Kidney (tissue), 14 donors: ENCODE data around the gene MEGF11. TPM values are rescaled to one million over a fixed set of nuclear protein-coding genes. Genes with fewer than 3 reads are reported as not detected.

Experiments used
- DNase-seq, 5 donors: peaks; one replicate each; pipeline ENCODE4 v3.0.0-alpha.2; 2013 to 2020
- FAIRE-seq: peaks from 2 replicates; lab custom pipeline; 2012; peaks lifted over from hg19 to GRCh38; lab: Jason Lieb, UNC
- H3K27ac ChIP-seq, 2 donors: one replicate each; pipeline ENCODE4 v1.7.0; 2013; ENCODE audit warnings: low read depth in 2 of 2, low read length in 2 of 2, inconsistent platforms in 1 of 2
- H3K27me3 ChIP-seq: one replicate; pipeline ENCODE4 v1.7.1; 2013; ENCODE audit warnings: low read length, inconsistent platforms; ENCODE audit not compliant: control insufficient read depth, insufficient read depth
- H3K36me3 ChIP-seq, 3 donors: one replicate each; pipeline versions ENCODE4 v1.7.0 to v1.7.1; 2013; ENCODE audit warnings: low read length in 3 of 3, control low read depth in 1 of 3, inconsistent platforms in 1 of 3; ENCODE audit not compliant: insufficient read depth in 3 of 3, control insufficient read depth in 2 of 3
- H3K4me1 ChIP-seq, 3 donors: one replicate each; pipeline versions ENCODE4 v1.7.0 to v1.7.1; 2013; ENCODE audit warnings: low read length in 3 of 3, inconsistent platforms in 1 of 3, low read depth in 1 of 3; ENCODE audit not compliant: control insufficient read depth in 2 of 3, insufficient read depth in 2 of 3
- H3K4me3 ChIP-seq, 3 donors: one replicate each; pipeline versions ENCODE4 v1.7.0 to v1.8.1; 2013; ENCODE audit warnings: low read length in 3 of 3, control low read depth in 1 of 3, inconsistent platforms in 1 of 3
- H3K9ac ChIP-seq, 3 donors: one replicate each; pipeline versions ENCODE4 v1.7.0 to v1.7.1; 2013; ENCODE audit warnings: low read length in 3 of 3, control low read depth in 1 of 3, inconsistent platforms in 1 of 3
- H3K9me3 ChIP-seq, 3 donors: one replicate each; pipeline versions ENCODE4 v1.7.0 to v1.7.1; 2013; ENCODE audit warnings: low read length in 3 of 3, control low read depth in 1 of 3, inconsistent platforms in 1 of 3; ENCODE audit not compliant: control insufficient read depth in 2 of 3, insufficient read depth in 1 of 3
- CTCF ChIP-seq: IDR thresholded peaks from 3 replicates; pipeline ENCODE4 v1.5.1; 2012; ENCODE audit warnings: mild to moderate bottlenecking, moderate library complexity, borderline replicate concordance; ENCODE audit not compliant: insufficient read depth; ENCODE audit errors: extremely low read depth
- intact Hi-C: fragments of 100-400 bp; cut with DNase I; formaldehyde crosslinking; loops from one replicate; pipeline ENCODE4 v1.11.1; 2022
- polyA plus RNA-seq: library from polyadenylated mRNA; stranded (reverse); fragments of 350-450 nt; fragmentation: Illumina TruSeq; extraction: RNeasy Lipid Tissue Mini Kit (QIAGEN cat#74804); gene quantifications from one replicate; pipeline ENCODE4 v1.2.3, GENCODE V29; 2014; ENCODE audit warnings: low read depth, low replicate concordance; ENCODE audit not compliant: insufficient read depth
- total RNA-seq: library from RNA; stranded (reverse); fragmentation: NEBNext Ultra II Directional; extraction: Animal tissue kit (Norgen Biotek cat#: 25700); gene quantifications from one replicate; pipeline ENCODE4 v1.2.1, GENCODE V29; 2021
- donor health status: control.
- donor health status: control.
- donor health status: control.
- donor health status: control.
- donor health status: control.
- donor health status: DM: yes; HTN: yes; CAD: no.
- donor health status: Normal renal cell carcinoma (clear cell type).

MEGF11 gene
- total and polyA plus RNA-seq, 2 donors from 2014 or later = 10.4 to 41.8 TPM

- no peak for TF ChIP-seq CTCF
- no peaks in the 10 kb centered on the region for H3K27me3 ChIP-seq
- no peak for DNase-seq
- no peak for FAIRE-seq
- no peaks in the 10 kb centered on the region for H3K36me3 ChIP-seq
- H3K9ac ChIP-seq = no peak overlapping the region
- H3K27ac ChIP-seq = no peak overlapping the region
- H3K4me3 ChIP-seq = no peak overlapping the region
- H3K4me1 ChIP-seq = no peaks in the 10 kb centered on the region
- intact Hi-C loops = no loop called here
- H3K9me3 ChIP-seq = no peaks in the 10 kb centered on the region
Measured at GRCh38 chr15:66138892-66139590, 114.5 kb downstream of the MEGF11 start.

- Histone ChIP-seq H3K27ac (no peak overlapping the region), H3K27me3 (no peaks in the 10 kb centered on the region), H3K9ac (no peak overlapping the region), H3K4me1 (no peaks in the 10 kb centered on the region), H3K9me3 (no peaks in the 10 kb centered on the region), H3K4me3 (no peak overlapping the region), H3K36me3 (no peaks in the 10 kb centered on the region)
- FAIRE-seq (no peak), DNase-seq (no peak)
- TF ChIP-seq CTCF = no peak
- intact Hi-C loops = no loop called here
Measured at GRCh38 chr15:66138096-66138783, 115.3 kb downstream of the MEGF11 start.

GRCh38 chr15:66136948-66137347, 116.6 kb downstream of the MEGF11 start:
- DNase-seq = no peak
- intact Hi-C loops = no loop called here
- no peak for FAIRE-seq
- no peak for TF ChIP-seq CTCF
- H3K9me3 ChIP-seq = no peaks in the 10 kb centered on the region
- no peaks in the 10 kb centered on the region for H3K36me3 ChIP-seq
- no peaks in the 10 kb centered on the region for H3K4me1 ChIP-seq
- no peak overlapping the region for H3K27ac ChIP-seq
- H3K27me3 ChIP-seq = no peaks in the 10 kb centered on the region
- no peak overlapping the region for H3K4me3 ChIP-seq
- H3K9ac ChIP-seq = no peak overlapping the region
